DND-41 (cell line): ENCODE data around the gene SEC16B.

Experiments used
- EZH2 ChIP-seq: IDR thresholded peaks from 3 replicates; pipeline ENCODE4 v1.6.1; 2012; ENCODE audit warnings: borderline replicate concordance, low read depth, mild to moderate bottlenecking, moderate library complexity, low read length, inconsistent platforms; ENCODE audit not compliant: severe bottlenecking
- TF ChIP-seq, protein P1 (sequence below): IDR thresholded peaks from 2 replicates; pipeline ENCODE4 v1.5.1; 2012; ENCODE audit warnings: borderline replicate concordance, low read length, moderate library complexity, mild to moderate bottlenecking; ENCODE audit not compliant: poor library complexity, severe bottlenecking; ENCODE audit errors: extremely low read depth

DNA sequence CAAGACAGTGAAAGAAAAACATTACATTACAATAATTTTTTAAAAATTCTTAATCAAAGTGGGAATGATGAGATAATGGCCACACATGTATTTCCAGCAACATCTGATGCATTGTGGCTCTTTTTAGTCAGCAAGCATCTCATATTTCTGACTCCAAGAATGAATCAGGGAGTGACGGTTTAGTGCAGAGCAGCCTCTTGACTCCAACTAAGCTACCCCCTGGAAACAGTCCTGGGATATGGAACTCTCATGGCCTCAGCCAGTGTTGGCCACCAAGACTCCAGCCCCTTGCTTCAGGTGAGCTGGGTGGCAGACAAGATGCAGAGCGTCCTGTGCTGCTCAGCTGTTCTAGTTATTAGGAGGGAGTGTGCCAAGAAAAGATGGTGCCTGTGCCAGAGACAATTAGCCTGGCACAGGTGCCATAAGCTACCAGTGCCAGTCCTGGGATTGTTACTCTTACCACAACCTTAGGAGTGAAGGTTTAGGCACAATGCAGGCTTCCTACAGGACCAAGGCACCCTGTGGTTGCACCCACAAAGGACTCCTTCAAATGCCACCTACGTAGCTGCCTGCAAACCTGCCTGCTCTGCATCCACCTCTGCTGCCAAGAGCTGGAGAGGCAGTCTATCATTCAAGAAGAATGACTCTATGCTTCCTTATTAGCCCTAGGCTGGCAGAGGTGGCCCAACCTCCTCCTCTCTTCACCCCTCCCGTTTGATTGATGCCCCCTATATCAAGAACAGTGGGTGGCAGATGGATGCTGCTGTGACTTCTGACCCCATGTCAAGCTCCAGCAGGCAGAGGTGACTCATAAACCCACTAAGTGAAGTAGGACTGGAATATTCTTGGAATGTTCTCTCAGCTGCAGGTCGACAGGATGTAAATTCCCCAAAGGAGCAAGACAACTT is 6.0 kb upstream of the SEC16B start:
- TF ChIP-seq, protein P1, sequence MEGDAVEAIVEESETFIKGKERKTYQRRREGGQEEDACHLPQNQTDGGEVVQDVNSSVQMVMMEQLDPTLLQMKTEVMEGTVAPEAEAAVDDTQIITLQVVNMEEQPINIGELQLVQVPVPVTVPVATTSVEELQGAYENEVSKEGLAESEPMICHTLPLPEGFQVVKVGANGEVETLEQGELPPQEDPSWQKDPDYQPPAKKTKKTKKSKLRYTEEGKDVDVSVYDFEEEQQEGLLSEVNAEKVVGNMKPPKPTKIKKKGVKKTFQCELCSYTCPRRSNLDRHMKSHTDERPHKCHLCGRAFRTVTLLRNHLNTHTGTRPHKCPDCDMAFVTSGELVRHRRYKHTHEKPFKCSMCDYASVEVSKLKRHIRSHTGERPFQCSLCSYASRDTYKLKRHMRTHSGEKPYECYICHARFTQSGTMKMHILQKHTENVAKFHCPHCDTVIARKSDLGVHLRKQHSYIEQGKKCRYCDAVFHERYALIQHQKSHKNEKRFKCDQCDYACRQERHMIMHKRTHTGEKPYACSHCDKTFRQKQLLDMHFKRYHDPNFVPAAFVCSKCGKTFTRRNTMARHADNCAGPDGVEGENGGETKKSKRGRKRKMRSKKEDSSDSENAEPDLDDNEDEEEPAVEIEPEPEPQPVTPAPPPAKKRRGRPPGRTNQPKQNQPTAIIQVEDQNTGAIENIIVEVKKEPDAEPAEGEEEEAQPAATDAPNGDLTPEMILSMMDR: no peak
- TF ChIP-seq EZH2: no peak
